ENCODE data around the gene AQP12A.
A peak's percentile ranks its signal among the peaks of the same experiment; 100 is the strongest.
"Not testable (repeated sequence)": the region's sequence is repeated elsewhere in the genome, so short reads cannot be mapped to it uniquely, and the experiment has no call there.

The AQP12A gene

GRCh38 chr2:240691631-240692420 lies at the start of gene AQP12A:
TSS of gene AQP12A (plus strand) at chr2:240691866. CDS start at chr2:240691914, 48 bp downstream.
- not testable (repeated sequence) for DNase-seq

DNA sequence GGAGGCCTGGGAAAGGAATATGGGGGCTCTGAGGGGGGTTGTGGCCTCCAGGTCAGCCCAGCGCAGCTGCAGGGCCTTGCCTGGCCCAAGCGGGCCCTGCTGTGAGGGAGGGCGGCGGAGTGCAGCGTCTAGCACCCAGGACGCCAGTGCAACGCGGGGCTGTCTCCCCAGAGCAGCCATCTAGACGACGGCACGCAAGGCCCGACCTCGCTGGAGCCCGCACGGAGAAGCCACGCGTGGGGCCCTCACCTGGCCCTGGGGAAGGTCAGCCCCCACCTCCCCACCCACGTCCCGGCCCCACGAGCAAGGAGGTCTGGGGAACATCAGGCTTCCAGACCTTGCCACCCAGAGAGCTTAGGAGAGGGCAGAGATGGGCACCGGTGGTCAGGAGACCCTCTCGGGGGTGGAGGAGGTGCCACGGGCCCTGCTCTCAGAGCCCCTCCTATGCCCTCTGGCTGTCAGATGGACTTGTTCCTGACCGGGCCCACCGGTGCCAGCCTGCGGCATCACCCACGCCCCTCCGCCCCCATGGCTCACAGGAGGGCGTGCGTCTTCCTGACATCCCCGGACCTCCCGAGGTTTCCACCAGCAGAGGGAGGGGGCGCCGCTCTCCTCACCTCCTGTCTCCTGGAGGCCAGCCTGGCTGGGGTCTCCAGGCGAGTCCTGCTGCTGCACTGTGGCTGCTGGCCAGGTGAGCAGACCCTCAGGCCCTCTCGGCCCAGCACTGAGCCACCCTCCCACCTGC lies 49.4 kb upstream of the AQP12A start:
- DNase-seq = no peak

GRCh38 chr2:240642806-240643092 lies 48.9 kb upstream of the AQP12A start:
- DNase-seq = no peak

- DNase-seq = no peak
Measured at GRCh38 chr2:240643093-240643810, 48.4 kb upstream of the AQP12A start.

- no peak for DNase-seq
Measured at GRCh38 chr2:240643811-240644150, 47.9 kb upstream of the AQP12A start.

DNA sequence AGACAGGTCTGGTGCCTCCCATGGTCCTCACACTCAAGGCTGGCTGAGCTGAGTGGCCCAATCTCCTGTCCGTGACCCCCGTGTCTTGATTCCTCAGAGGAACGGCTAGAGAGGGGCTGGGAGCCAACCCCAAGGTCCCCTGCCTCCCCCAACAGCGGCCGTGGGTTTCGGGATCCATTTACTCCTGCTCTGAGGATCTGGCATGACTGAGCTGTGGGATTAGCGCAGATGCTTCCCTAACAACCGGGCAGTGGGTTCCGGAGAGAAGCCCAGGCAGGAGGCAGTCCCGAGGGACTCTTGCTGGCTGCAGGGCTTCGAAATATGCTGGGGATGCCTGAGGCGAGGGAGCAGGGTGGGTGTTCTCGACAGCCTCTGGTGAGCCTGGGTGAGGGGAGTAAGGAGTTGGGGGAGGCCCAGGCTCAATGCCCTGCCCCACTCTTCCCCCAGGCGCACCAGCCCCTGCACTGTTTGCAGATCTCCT lies 47.5 kb upstream of the AQP12A start:
- no peak for DNase-seq

DNA sequence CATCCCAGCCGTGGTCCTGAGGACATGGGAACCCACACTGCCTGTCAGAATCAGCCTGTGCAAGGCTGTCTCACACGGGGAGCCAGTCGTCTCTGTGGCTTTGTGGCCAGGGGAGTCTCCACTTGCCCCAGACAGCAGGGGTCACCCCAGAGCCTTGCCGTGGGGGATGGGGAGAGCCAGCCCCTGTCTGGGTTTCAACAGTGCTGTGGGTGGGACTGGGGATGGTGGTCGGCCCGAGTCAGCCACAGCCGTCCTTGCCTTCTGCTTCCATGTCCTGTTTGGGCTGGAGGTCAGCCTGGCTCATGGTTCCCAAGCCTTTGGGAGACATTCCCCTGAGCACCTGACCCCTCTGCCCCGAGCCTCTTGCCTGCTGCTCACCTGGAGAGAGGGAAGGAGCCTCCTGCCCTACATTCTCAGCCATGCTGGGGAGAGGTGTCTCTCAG lies 46.8 kb upstream of the AQP12A start:
- DNase-seq = no peak

GRCh38 chr2:240645346-240645745 lies 46.3 kb upstream of the AQP12A start:
- no peak for DNase-seq

DNA sequence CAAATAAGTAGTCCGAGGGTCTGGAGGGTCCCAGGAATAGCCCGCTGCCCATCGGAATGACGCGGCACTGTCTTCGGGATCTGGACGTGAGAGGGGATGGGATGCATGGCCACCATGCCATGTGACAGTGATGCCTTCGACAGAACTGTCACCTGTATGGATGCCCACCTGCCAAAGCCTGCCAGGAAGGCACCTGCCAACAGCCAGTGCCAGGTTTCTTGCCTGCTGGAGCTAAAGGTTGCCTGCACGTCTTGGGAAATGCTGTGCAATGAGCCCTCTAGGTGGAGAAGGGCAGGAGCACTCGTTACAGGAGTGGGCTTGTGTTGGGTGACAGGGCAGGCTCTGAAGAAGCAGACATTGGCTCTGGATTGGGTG lies 45.9 kb upstream of the AQP12A start:
- no peak for DNase-seq

- DNase-seq = peak; percentile 8
Measured at GRCh38 chr2:240646176-240646899, 45.3 kb upstream of the AQP12A start.

DNA sequence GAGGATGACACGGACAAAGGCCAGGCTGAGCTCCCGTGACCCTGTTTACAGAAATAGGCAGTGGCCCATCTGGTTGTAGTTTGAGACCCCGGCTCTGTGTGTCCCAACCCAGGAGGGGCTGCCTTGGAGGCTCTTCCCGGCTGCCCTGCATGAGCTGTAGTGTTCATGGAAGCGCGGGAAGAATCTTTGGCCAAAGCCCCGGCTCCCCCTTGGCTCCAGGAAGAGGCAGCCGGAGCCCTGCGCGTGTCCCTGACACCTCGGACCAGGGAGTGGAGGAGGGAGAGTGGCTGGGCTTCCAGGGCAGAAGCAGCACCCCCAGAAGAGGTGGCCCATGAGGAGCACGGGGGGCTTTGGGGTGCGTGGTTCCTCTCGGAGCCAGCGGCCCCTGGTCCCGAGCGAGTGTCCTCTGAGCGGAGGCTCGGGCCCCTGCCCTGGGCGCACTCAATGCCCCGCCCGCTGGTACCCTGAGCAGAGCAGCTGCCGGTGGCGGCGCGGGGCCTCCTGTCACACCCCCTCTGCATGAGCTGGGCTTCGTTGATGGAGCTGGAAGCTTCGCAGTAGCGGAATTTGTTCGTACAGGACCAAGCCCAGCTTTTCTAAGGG lies 44.7 kb upstream of the AQP12A start:
- no peak for DNase-seq

DNA sequence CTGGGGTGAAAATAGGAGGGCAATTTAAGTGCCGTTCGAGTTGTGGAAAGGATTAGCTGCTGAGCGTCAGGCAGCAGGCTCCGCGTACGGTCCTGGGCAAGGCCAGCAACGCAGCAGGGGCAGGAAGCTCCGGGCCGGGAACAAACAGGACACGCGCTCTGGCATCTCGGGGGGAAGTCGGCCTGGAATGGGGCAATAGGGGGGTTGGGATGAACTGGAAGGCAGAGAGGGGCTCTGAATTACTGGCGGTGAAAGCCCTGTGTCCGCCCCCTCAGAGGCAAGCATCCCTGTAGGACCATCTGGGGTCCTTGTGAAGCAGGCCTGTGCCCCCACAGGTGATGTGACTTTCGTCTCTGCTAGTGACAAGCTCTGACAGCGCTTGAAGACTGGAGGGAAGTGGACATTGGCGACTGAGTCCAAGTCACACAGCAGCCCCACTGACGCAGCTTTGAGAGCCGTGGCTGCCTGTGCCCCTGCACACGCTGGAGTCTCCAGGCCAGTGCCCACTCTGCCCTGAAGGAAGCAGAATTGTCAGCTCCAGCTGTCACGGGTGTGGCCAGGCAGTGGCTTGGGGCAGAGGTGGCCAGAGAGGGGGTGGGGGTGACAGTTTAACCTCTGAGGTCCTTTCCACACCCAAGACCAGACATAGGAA lies 44.0 kb upstream of the AQP12A start:
- DNase-seq = no peak

DNA sequence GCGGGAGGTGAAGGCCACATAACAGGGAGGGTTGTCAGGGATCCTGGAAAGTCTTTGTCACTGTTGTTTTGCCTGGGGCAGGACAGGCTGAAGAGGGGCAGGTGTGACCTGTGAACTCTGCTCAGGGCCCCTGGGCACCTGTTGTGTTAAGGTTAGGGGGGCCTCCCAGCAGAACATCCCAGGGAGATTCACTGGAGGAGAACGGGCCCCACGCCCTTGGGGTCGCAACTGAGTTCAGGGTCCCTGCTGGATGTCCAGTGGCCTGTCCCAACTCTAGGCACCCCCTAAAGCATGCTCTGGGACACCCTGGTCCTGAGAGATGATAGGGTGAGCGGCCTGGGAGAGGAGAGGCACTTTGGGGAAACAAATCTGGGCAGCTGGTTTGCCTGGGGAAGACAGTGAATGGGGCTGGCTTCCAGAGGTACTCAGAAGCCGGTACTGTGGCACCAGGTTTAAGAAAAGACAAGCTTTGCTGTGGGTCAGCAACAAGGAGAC lies 43.5 kb upstream of the AQP12A start:
- DNase-seq = no peak

DNA sequence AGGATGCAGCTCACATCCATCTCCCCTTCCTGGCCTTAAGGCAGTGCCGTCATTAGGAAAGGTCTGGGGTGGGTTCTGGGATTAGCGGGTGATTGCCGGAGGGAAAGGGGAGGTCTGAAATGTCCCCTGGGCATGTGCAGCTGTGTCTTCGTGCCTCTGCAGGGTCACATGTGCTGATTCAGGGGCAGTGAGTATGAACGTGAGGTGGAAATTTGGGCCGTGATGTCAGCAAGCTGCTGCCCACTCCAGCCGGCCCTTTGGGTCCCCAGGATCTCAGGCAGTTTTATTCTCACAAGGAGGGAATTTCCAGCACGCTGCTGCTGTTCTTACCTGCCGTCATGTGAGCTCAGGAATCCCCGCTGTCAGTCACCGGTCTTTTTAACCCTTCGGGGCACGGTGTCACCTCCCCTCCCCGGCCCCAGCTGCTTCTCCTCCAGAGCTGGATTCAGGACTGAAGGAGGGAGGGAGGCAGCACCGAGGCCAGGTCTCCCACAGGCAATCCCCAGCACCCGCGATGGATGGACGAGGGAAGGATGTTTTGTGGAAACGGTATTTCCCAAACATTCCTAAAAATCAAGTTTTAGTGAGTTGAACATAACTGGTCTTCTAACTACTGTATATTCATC lies 42.9 kb upstream of the AQP12A start:
- no peak for DNase-seq

DNA sequence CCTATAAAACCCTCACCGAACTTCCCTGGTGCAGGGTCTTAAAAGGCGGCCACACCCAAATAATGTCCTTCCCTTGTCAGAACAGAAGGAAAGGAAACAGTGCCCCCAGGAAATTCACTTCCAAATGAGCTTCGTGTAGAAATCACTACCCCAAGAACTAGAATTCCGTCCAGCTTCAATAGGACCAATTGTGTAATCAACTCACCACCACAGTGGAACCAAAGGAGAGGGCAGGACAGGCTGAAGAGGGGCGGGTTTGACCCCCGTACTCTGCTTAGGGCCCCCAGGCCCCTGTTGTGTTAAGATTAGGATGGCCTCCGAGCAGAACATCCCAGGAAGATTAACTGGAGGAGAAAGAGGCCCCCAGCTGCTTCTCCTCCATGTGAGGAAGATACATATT lies 42.3 kb upstream of the AQP12A start:
- DNase-seq = no peak

DNA sequence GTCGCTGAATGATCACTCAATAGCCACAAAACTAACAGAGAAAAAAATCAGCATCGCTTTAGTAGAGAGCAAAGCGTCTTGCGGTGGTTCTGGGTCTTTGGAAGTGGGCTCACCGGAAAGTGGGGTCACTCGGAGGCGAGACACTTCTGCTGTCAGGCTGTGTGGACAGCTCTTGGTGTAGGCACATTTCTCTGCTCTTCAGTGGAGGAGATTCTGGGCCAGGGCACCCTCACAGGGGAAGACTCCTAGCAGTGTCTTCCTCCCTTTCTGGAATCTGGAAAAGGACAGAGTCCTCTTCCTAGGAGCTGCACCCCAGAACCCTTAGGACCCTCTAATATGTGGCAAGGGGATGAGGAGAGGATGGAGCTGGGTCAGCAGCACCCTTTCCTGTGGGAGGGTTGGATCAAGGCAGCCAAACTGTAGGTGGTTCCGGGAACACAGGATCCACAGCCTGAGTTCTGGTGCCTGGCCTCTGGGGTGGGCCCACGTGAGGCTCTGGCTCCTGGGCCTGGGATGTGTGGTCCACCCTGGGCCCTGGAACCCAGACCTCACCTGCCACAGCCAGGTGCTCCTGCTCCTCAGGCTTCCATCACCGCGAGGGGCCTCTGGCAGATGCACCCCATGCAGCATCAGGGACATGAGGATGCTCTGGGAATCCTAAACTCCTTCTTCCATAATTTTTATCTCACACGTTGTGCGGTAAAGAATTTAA lies 41.3 kb upstream of the AQP12A start:
- DNase-seq = no peak

DNA sequence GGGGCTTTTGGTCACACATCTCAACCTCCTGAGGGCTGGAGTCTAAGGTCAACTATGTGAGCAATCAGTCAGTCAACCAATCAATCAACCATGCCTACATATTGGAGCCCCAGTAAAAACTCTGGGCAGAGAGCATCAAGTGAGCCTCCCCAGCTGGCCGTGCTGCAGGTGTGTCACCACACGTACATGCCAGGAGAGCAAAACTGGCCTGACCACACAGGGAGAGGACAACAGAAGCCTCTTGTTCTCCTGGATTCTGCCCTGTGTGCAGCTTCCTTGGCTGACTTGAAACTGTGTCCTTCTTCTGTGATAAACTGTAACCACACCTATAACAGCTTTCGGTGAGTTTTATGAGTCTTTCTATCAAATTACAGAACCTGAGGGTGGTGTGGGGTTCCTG lies 40.5 kb upstream of the AQP12A start:
- no peak for DNase-seq

- DNase-seq = peak; percentile 47
Measured at GRCh38 chr2:240655931-240656886, 35.5 kb upstream of the AQP12A start.

DNA sequence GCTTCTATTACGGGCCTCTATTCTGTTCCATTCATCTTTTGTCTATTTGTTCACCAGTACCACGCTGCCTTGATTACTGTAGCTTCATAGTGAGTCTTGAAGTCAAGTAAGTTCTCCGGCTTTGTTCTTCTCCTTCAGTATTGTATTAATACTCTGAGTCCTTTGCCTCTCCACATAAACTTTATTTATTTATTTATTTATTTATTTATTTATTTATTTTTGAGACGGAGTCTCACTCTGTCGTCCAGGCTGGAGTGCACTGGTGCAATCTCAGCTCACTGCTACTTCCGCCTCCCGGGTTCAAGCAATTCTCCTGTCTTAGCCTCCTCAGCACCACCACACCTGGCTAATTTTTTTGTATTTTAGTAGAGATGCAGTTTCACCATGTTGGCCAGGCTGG lies 31.8 kb upstream of the AQP12A start:
- not testable (repeated sequence) for DNase-seq

GRCh38 chr2:240662681-240663080 lies 29.0 kb upstream of the AQP12A start:
- no peak for DNase-seq
